WTC11 (cell line): Measurements from ENCODE around the gene GXYLT2.

Experiments
- GRHL2 ChIP-seq: fragments of 250-450 bp; sonication (Bioruptor Pico); IDR thresholded peaks from 2 replicates; pipeline ENCODE4 v1.8.0; 2022; ENCODE audit warnings: mild to moderate bottlenecking, moderate library complexity; ENCODE audit not compliant: insufficient replicate concordance, severe bottlenecking
- JUN ChIP-seq: sonication (generic); formaldehyde crosslinking; IDR thresholded peaks from 2 replicates; pipeline ENCODE4 v1.8.0; 2023; ENCODE audit warnings: mild to moderate bottlenecking, missing genetic modification reagents
- TF ChIP-seq, protein P1 (sequence below): sonication (generic); formaldehyde crosslinking; IDR thresholded peaks from 2 replicates; pipeline ENCODE4 v1.8.0; 2022; ENCODE audit warnings: mild to moderate bottlenecking, missing genetic modification reagents
- TF ChIP-seq, protein P2 (sequence below): fragments of 200-600 bp; IDR thresholded peaks from 2 replicates; pipeline ENCODE4 v1.8.0; 2022; ENCODE audit warnings: antibody characterized with exemption
- TF ChIP-seq, protein P3 (sequence below): sonication (generic); formaldehyde crosslinking; IDR thresholded peaks from 2 replicates; pipeline ENCODE4 v1.8.1; 2023; ENCODE audit warnings: mild to moderate bottlenecking, missing genetic modification reagents, borderline replicate concordance

DNA sequence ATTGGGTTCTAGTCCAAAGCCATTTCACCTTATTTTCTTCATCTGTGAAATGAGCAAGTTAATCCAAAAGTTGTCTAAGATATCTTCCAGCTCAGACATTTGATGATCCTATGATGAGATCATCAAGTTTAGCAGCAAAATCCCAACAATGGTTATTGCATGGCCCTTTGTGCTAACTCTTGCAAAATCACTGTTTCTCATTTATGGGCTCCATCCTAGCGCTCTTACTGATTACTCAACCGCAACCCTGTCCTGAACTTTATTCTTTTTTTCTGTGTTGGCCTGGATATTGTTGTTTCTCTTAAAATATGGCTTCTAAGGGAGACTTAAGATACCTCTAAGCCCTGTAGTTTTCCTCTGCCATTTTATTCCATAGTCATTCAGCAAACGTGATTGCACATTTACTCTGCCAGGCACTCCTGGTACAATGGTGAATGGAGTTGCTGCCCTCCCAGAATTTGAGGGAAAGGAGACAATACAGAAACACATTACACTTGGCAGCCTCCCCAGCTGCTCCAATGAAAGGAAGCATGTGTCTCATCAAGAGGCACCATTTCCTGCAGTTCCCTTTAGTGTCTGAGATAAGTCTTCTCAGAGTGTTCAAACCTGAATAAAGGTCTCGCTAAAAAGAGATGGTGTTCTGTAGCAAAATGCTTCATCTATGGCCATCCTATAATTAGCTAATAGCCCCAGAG, 4.4 kb downstream of the GXYLT2 start:
- TF ChIP-seq, protein P1, sequence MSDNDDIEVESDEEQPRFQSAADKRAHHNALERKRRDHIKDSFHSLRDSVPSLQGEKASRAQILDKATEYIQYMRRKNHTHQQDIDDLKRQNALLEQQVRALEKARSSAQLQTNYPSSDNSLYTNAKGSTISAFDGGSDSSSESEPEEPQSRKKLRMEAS (CRISPR knock-in tag) = no peak
- TF ChIP-seq, protein P2, sequence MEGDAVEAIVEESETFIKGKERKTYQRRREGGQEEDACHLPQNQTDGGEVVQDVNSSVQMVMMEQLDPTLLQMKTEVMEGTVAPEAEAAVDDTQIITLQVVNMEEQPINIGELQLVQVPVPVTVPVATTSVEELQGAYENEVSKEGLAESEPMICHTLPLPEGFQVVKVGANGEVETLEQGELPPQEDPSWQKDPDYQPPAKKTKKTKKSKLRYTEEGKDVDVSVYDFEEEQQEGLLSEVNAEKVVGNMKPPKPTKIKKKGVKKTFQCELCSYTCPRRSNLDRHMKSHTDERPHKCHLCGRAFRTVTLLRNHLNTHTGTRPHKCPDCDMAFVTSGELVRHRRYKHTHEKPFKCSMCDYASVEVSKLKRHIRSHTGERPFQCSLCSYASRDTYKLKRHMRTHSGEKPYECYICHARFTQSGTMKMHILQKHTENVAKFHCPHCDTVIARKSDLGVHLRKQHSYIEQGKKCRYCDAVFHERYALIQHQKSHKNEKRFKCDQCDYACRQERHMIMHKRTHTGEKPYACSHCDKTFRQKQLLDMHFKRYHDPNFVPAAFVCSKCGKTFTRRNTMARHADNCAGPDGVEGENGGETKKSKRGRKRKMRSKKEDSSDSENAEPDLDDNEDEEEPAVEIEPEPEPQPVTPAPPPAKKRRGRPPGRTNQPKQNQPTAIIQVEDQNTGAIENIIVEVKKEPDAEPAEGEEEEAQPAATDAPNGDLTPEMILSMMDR = no peak
- TF ChIP-seq JUN = no peak
- TF ChIP-seq, protein P3, sequence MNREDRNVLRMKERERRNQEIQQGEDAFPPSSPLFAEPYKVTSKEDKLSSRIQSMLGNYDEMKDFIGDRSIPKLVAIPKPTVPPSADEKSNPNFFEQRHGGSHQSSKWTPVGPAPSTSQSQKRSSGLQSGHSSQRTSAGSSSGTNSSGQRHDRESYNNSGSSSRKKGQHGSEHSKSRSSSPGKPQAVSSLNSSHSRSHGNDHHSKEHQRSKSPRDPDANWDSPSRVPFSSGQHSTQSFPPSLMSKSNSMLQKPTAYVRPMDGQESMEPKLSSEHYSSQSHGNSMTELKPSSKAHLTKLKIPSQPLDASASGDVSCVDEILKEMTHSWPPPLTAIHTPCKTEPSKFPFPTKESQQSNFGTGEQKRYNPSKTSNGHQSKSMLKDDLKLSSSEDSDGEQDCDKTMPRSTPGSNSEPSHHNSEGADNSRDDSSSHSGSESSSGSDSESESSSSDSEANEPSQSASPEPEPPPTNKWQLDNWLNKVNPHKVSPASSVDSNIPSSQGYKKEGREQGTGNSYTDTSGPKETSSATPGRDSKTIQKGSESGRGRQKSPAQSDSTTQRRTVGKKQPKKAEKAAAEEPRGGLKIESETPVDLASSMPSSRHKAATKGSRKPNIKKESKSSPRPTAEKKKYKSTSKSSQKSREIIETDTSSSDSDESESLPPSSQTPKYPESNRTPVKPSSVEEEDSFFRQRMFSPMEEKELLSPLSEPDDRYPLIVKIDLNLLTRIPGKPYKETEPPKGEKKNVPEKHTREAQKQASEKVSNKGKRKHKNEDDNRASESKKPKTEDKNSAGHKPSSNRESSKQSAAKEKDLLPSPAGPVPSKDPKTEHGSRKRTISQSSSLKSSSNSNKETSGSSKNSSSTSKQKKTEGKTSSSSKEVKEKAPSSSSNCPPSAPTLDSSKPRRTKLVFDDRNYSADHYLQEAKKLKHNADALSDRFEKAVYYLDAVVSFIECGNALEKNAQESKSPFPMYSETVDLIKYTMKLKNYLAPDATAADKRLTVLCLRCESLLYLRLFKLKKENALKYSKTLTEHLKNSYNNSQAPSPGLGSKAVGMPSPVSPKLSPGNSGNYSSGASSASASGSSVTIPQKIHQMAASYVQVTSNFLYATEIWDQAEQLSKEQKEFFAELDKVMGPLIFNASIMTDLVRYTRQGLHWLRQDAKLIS = no peak
- TF ChIP-seq GRHL2 (CRISPR knock-in tag) = no peak
